Activated naive CD4-positive, alpha-beta T cell (primary cell): ENCODE measurements around the gene C2orf15.
"Not testable (repeated sequence)": the region's sequence is repeated elsewhere in the genome, so short reads cannot be mapped to it uniquely, and the experiment has no call there.

Experiments
- DNase-seq, 4 experiments: peaks; one replicate each; lab custom pipeline; 2025; lab: John Stamatoyannopoulos, UW

Gene C2orf15

GRCh38 chr2:99141110-99142108, at the start of gene C2orf15:
TSS of gene C2orf15 (plus strand) at chr2:99141707. CDS start at chr2:99150559, 8,852 bp downstream.
- DNase-seq: peak; percentile 84 to 97 (median 94)

DNA sequence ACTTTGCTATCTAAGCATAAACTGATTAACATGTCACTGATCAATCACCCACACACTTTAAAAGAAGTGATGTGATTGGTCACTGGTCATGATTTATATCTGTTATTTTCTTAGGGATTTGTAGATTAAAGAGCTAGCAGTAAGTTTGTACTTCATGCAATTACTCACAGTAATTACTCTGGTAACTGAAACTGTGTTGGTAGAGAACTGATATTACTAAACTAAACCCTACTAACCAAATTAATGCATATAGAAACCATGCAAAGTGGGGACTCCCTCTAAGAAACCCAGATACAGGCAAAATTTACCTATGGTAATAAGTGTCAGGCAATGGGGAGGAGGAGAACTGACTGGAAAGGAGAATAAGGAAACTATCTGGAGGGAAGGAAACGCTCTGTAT, 44.8 kb upstream of the C2orf15 start:
- no peak for DNase-seq

DNA sequence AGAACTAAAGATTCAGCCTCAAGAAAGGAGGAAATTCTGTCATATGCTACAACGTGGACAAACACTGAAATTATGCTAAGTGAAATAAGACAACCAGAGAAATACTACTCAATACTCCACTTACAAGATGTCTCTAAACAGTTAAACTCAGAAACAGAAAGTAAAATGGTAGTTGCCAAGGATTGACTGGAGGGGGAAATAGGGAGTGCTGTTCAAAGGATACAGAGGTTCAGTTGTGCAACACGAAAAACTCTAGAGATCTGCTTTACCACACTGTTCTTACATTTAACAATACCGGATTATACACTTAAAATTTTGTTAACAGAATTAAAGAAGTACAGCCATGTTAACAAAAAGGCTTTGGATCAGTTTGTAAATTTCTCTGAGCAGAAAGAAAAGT, 39.8 kb upstream of the C2orf15 start:
- DNase-seq: no peak

DNA sequence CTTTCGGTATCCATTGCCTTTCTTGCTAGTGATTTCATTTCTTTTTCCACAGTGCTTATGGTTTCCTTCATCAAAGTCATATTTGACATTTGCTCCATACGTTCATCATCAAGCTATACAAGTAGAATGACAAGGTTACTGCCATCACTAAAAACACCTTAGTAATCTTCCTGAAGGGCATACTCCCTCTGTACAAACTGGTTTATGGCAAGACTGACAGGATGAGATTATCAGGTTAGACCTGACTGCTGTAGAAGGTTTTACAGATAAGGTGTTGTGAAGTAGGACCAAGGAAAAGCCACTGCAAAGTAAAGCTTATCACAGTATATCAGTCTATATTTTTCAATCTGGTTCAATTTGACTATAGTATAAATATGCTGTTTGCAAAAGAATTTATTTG, 37.5 kb upstream of the C2orf15 start:
- DNase-seq: no peak

DNA sequence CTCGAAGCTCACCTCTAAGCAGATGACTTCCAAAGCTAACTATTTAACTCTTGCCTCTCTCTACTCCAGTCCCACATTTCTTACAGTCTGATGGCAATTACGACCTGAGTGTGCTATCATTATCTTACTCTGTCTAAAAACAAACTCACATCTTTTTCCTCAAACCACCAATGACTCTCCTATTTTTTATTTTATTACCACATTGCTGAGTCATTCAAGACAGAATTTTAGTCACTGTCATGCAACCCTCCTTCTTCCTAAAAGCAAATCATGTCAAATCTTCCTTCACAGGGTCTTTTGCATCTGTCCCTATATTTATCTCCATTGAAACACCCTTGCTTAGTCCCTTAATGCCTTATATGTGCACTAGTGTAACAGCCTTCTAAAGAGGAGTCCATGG, 34.6 kb upstream of the C2orf15 start:
- DNase-seq: no peak

DNA sequence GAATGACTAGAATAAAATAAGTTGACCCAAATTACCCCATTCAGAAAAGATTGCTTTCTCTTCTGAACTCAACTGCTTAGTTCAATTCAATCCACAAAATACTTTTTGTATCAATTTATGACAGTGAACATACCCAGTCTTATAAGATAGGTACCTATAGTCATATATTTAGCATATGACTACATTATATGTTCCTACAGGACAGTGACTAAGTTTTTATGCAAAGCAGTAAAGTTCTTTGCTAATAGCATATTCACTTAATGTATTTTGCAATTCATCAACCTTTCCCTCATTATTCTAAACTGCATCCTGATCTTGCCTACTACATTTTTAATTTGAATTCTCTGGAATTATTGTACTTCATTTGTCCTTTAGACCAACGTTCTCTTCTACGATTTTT, 30.3 kb upstream of the C2orf15 start:
- DNase-seq: no peak

DNA sequence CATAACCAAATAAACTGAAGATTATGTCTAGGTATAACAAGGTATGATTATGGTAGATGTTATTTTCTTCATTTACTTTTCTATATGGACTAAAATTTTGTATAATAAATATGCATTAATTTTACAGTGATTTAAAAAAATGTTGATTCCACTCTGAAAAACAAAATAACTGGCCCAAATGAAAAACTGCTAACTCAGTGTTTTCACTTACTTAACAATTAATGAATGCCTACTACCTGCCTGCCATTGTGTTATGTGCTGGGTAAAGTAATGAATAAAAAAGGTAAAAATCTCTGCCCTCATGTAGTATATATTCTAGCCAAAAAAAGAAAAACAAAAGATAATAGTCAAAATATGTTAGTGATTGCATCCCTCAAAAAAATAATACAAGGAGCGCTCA, 29.6 kb upstream of the C2orf15 start:
- no peak for DNase-seq

GRCh38 chr2:99112617-99113016, 28.9 kb upstream of the C2orf15 start:
- no peak for DNase-seq

DNA sequence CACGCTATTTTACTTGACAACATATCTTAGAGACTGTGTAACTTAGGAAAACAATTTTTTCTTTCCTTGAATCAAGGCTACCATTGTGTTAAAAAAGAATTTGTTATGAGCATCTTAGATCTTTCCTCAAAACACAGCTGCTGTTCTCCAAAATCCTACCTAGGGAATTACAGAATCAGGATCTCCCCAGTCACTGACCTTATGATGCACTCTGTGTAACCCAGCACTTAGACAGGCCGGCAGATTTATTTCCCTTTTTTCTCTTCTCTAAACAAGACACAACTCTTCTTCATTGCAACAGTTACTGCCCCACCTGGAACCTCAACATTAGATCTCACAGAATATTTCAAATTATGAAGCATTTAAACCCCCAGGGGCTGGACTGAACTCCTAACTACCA, 13.5 kb upstream of the C2orf15 start:
- DNase-seq: no peak

- not testable (repeated sequence) for DNase-seq
Observed at GRCh38 chr2:99135044-99135556, 6.4 kb upstream of the C2orf15 start.

DNA sequence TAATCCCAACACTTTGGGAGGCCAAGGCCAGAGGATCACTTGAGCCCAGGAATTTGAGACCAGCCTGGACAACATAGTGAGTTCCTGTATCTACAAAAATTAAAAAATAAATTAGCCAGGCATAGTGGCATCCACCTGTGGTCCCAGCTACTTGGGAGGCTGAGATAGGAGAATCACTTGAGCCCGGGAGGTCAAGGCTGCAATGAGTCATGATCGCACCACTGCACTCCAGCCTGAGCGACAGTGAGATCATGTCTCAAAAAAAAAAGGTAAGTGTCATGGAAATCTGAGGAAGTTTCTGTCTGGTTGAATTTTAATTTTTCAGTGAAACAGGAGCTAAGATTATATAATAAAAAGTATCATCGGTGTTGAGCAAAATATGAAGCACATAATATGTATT, 2.5 kb upstream of the C2orf15 start:
- DNase-seq: no peak

- DNase-seq: no peak
Observed at GRCh38 chr2:99140056-99140859, 1.2 kb upstream of the C2orf15 start.

GRCh38 chr2:99140860-99141109, 722 bp upstream of the C2orf15 start:
- no peak for DNase-seq

GRCh38 chr2:99150706-99151105, 9.2 kb downstream of the C2orf15 start:
- DNase-seq: no peak

DNA sequence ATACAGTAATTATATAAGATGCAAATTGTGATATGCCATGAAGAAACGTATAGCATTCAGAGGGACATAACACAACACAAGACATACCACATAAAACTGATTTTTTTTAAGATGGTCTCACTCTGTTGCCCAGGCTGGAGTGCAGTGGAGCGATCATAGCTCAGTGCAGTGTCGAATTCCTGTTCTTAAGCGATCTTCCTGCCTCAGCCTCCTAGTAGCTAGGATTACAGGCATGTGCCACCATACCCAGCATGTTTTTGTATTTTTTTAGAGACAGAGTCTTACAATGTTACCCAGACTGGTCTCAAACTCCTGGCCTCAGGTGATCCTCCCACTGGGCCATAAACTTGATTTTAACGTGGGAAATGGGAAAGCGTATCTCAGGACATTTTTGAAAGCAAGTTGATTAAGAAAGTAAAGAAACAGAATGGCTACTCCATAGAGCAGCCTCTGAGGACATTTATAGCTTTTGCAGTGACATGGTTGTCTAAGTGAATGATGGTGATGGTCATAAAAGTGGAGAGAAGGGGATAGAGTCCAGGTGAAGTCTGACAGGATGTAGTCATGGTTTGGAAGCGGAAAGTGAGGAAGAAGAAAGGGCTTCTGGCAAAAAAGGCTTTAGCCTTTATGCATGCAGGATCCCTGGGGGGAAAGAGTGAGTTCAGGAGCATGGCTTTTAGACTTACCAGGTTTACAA, 10.8 kb downstream of the C2orf15 start:
- no peak for DNase-seq

DNA sequence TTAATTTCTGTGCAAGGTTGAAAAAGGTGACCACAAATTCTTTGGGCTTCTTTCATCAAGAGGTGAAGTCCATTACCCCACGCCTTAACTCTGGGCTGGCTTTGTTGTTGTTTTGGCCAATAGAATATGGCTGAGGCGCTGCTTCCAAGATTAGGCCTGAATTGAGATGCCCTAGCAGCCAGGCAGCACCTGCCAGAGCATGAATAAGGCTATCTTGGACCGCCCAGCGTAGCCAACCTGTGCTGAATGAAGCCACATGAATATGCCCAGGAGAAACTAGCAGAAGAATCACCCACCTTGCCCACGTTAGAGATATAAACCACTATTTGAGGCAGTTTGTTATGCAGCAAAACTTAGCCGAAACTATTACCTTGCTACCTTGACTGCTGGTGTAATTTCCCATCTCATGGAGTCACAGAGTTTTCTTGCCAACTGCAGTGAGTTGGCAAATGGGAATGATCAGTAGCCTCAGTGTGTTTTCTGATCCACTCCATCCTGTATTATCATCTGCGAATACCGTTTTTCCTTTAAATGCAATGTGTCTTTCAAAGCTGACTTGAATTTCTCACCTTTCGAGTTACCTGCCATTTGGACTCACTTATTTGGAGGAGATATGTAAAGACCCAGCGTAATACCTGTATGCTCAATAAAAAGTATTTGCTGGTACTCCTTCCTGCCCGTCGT, 12.6 kb downstream of the C2orf15 start:
- DNase-seq: no peak

DNA sequence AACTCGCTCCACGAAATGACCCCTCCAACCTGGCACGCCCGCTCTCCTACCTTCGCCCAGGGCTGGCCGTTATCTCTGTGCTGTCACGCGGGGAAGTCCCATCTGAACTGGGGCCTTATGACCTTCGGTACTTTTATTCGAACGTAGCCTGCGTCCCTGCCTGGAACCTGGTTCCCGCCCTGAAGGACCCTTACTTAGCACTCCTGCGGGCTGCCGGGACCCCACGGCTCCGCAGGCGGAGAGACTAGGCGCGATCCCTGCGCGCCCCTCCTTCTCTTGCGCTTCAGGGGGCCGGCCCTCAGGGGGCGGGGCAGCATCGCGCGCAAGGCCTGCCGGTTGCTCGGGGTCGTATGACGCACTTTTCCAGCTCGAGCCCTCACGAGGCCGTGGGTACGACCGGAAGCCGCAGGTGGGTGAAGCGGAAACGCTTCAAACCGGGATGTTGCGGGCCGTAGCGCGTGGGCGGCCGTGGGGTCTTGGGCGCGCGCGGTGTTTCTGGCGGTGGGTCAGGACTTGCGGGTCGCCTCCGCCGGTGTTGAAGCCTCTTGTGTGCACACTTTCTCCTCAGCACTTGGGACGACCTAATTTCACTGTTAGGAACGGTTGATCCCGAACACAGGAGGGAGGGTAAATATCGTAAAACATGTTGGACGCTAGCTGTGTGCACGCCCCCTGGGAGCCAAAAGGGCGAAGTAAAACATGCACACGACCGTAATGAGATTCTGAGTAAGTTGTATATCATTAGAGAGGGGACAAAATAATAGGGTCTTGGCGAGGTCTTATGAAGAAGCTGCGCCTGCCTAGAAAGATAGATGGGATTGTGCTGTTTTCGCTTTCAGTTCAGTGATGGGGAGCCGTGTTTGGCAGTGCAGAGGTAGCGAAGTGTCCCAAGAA, 13.4 kb downstream of the C2orf15 start, which contains the start of the genes LIPT1 and TSGA10:
Gene LIPT1 (plus strand): TSS at position 325 of the 894 bp plus-strand sequence. CDS start 6,991 bp downstream, outside the sequence.
Gene TSGA10 (minus strand): TSS at position 300 of the 894 bp plus-strand sequence. CDS start 45,503 bp downstream, outside the sequence.
- peak; percentile 65 to 89 (median 74) for DNase-seq

- no peak for DNase-seq
Observed at GRCh38 chr2:99156891-99157290, 15.4 kb downstream of the C2orf15 start.

DNA sequence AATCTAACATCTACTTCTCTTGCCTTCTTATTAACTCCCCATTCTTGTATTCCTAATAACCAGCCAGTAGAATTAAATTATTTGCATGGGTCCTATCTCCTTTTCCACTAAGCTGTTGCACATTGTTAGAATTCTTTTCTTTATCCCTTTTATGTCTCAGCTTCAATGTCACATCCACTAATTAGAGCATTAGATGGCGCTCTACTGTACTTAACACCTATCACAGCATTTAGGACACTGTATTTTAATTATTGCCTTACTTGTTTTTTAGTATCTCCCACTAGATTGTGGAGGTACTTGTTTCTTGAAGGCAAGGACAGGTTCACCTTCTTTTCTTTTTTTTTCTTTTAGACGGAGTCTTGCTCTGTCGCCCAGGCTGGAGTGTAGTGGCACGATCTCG, 17.1 kb downstream of the C2orf15 start:
- DNase-seq: no peak

- no peak for DNase-seq
Observed at GRCh38 chr2:99159594-99159993, 18.1 kb downstream of the C2orf15 start.
